AG04450 (cell line): ENCODE results near the gene KCNE4. TPM values are rescaled to one million over a fixed set of nuclear protein-coding genes. Genes with fewer than 3 reads are reported as not detected.

ENCODE experiments used
- CTCF ChIA-PET: fragments of 300-600, 350-600 bp; formaldehyde crosslinking; extraction: SDS; loops from one replicate; lab custom pipeline; 2022; ENCODE audit warnings: antibody characterized with exemption, inconsistent platforms; lab: Charles Lee
- POLR2A ChIA-PET: fragments of 350-600 bp; formaldehyde crosslinking; extraction: SDS; loops from one replicate; lab custom pipeline; 2021; ENCODE audit warnings: antibody characterized with exemption, inconsistent platforms; lab: Yijun Ruan, JAX
- DNase-seq: peaks from one replicate; pipeline ENCODE4 v3.0.0-alpha.2; 2011; ENCODE audit warnings: low read depth, low spot score
- H3K27ac ChIP-seq: one replicate; pipeline ENCODE4 v1.5.1; 2012; ENCODE audit warnings: low read depth, low read length, control low read depth
- H3K27me3 ChIP-seq: one replicate; pipeline ENCODE4 v1.6.0; 2012; ENCODE audit warnings: low read length; ENCODE audit not compliant: control insufficient read depth, insufficient read depth
- H3K4me3 ChIP-seq: 2 replicates; pipeline ENCODE4 v1.5.1; 2011; ENCODE audit warnings: mild to moderate bottlenecking, low read depth, low read length, control low read depth
- H3K9me3 ChIP-seq: 2 replicates; pipeline ENCODE4 v1.5.1; 2012; ENCODE audit warnings: low read length; ENCODE audit not compliant: control insufficient read depth, insufficient read depth
- polyA plus RNA-seq: library from polyadenylated mRNA; depleted of rRNA; stranded (reverse); fragments of >200 nt; gene quantifications from 2 replicates; pipeline ENCODE4 v1.2.3, GENCODE V29; 2011
- TF ChIP-seq, protein P1 (sequence below): IDR thresholded peaks from 2 replicates; pipeline ENCODE4 v1.5.1; 2011; ENCODE audit warnings: low read depth, low read length, control low read depth, inconsistent platforms

KCNE4 gene
- polyA plus RNA-seq, 1 experiment = 12.5 TPM

DNA sequence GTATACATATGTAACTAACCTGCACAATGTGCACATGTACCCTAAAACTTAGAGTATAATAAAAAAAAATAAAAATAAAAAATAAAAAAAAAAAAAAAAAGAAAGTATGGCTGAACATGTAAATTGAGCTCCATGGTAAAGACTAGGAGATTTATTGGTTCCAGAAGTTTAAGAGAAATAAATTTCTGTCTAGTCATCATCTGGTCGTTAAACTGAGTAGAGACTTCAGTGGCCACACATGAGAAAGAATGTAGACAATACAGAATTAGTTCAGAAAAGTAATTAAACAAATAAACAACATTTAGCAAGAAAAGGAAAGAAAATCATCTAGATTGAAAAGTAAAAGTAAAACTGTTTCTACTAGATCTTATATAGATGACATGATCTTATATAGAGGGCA is 12.4 kb upstream of the KCNE4 start:
- no peaks in the 10 kb centered on the region for H3K9me3 ChIP-seq
- ChIA-PET CTCF (interaction anchor here (0.7 to 1.0 kb wide), 3 partner anchors 9 to 347 kb away, joined by 3 to 8 read pairs (median 3); no protein-coding TSS in a partner anchor), POLR2A (interaction anchor here (0.6 kb wide), 1 partner anchor 39 kb away, joined by 3 read pairs; no protein-coding TSS in a partner anchor)
- DNase-seq = no peak
- no peaks in the 10 kb centered on the region for H3K27me3 ChIP-seq
- H3K27ac ChIP-seq = no peak overlapping the region
- TF ChIP-seq, protein P1, sequence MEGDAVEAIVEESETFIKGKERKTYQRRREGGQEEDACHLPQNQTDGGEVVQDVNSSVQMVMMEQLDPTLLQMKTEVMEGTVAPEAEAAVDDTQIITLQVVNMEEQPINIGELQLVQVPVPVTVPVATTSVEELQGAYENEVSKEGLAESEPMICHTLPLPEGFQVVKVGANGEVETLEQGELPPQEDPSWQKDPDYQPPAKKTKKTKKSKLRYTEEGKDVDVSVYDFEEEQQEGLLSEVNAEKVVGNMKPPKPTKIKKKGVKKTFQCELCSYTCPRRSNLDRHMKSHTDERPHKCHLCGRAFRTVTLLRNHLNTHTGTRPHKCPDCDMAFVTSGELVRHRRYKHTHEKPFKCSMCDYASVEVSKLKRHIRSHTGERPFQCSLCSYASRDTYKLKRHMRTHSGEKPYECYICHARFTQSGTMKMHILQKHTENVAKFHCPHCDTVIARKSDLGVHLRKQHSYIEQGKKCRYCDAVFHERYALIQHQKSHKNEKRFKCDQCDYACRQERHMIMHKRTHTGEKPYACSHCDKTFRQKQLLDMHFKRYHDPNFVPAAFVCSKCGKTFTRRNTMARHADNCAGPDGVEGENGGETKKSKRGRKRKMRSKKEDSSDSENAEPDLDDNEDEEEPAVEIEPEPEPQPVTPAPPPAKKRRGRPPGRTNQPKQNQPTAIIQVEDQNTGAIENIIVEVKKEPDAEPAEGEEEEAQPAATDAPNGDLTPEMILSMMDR = no peak
- H3K4me3 ChIP-seq = no peak overlapping the region

DNA sequence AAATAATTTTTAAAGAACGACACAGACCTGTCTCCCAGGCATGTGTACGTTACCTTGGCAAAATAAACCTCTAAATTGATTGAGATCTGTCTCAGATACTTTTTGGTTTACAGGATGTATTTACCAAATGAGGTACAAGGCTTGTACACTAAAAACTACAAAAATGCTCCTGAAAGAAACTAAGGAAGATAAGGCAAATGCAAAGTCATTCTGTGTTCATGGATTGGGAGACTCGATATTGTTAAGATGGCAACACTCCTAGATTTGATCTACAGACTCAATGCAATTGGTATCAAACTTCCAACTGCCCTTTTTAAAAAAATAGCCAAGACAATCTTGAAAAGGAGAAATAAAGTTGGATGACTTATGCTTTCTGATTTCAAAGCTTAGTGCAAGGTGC is 11.5 kb upstream of the KCNE4 start:
- Histone ChIP-seq H3K27ac (no peak overlapping the region), H3K4me3 (no peak overlapping the region), H3K27me3 (no peaks in the 10 kb centered on the region), H3K9me3 (no peaks in the 10 kb centered on the region)
- ChIA-PET CTCF (interaction anchor here (0.9 kb wide), 1 partner anchor 69 kb away, joined by 4 read pairs; no protein-coding TSS in a partner anchor), POLR2A (no interaction called here)
- TF ChIP-seq, protein P1 = no peak
- no peak for DNase-seq

DNA sequence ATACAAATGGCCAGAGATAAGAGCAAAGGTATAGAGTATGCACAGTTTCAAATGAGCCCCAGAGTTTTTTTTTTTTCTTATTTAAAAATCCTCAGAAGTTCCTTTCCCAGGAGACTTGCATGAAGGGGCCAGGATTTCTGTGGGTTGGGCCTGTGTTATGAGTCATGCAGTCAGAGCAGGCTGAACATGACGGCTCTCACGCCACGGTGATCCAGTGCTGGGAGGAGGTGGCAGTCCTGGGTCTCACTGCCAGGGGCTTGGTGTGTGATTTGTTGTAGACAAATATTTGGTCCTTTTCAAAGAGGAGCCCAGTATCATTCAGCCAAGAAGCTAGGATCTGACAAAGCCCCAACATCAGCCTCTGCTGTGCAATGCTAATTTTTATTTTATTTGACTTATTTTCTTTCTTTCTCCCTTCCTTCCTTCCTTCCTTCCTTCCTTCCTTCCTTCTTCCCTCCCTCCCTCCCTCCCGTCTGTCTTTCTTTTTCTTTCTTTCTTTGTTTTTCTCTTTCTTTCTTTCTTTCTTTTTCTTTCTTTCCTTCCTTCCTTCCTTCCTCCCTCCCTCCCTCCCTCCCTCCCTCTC is 10.4 kb upstream of the KCNE4 start:
- POLR2A ChIA-PET = no interaction called here
- TF ChIP-seq, protein P1 = no peak
- Histone ChIP-seq H3K27me3 (no peaks in the 10 kb centered on the region), H3K9me3 (no peaks in the 10 kb centered on the region), H3K27ac (peak overlapping the region; percentile 83), H3K4me3 (no peak overlapping the region)
- CTCF ChIA-PET = interaction anchor here (0.9 kb wide), 1 partner anchor 70 kb away, joined by 4 read pairs; no protein-coding TSS in a partner anchor
- peak; percentile 93 for DNase-seq

DNA sequence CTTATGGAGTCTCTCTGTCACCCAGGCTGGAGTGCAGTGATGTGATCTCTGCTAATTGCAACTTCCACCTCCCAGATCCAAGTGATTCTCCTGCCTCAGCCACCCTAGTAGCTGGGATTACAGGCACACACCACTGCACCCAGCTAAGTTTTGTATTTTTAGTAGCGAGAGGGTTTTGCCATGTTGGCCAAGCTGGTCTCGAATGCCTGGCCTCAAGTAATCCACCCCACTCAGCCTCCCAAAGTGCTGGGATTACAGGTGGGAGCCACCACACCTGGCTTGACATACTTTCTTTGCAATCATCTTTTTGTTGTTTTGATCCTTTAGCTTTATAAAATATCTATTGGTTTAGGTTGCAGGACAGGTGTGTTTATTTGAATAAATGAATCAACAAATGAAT is 9.7 kb upstream of the KCNE4 start:
- POLR2A ChIA-PET = interaction anchor here (1.3 kb wide), 1 partner anchor 9 kb away, joined by 3 read pairs; the partner anchor contains the start of gene KCNE4
- Histone ChIP-seq H3K27me3 (no peaks in the 10 kb centered on the region), H3K4me3 (no peak overlapping the region), H3K9me3 (no peaks in the 10 kb centered on the region), H3K27ac (peak overlapping the region; percentile 80)
- no peak for DNase-seq
- CTCF ChIA-PET = interaction anchor here (1.1 to 1.2 kb wide), 3 partner anchors 9 to 352 kb away, joined by 3 to 4 read pairs (median 4); partner anchors contain the start of gene KCNE4
- TF ChIP-seq, protein P1 = no peak

DNA sequence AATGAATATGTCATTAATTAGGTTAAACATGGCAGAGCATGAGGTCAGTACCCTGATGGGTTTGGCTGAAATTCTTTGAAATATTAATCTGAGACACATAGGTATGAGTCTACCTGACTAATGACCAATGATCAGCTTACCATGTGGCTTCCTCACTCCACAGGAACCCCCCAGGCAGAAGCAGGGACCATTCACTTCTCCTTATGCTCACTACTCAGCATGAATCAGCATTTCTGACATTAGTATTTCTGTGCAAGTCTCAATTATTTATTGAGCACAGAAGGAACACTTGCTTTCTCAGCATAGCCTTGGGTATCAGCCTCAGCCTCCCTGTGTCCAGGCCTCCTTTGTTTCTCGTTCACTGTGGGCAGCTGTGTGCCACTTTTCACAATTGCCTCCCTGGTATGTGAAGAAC is 9.3 kb upstream of the KCNE4 start:
- TF ChIP-seq, protein P1 = no peak
- H3K27me3 ChIP-seq = no peaks in the 10 kb centered on the region
- DNase-seq = no peak
- no peaks in the 10 kb centered on the region for H3K9me3 ChIP-seq
- peak overlapping the region; percentile 21 for H3K27ac ChIP-seq
- ChIA-PET CTCF (interaction anchor here (1.1 to 1.2 kb wide), 3 partner anchors 9 to 352 kb away, joined by 3 to 4 read pairs (median 4); partner anchors contain the start of gene KCNE4), POLR2A (interaction anchor here (1.3 kb wide), 1 partner anchor 9 kb away, joined by 3 read pairs; the partner anchor contains the start of gene KCNE4)
- no peak overlapping the region for H3K4me3 ChIP-seq
